ENCODE measurements around the gene ADSS1.

DNA sequence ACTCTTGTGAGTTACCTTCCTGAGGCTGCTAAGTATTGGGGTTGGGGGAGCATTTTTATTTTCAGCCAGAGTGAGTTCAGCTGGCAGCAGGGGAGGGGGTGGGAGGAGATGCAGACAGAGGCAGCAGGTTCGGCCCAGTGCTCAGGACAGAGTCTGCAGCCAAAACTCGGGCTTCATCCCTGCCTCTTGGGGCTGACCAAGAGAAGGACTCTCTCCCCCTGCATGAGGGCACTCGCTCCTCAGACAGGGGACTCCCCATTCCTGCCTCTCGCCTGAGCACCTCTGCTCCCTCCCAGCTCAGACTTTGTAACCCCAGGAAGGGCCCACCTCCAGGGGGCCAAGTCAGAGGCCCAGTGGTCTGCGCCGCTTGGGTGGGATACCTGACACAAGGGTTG is 72.7 kb downstream of the ADSS1 start:
- TF ChIP-seq, protein P1, sequence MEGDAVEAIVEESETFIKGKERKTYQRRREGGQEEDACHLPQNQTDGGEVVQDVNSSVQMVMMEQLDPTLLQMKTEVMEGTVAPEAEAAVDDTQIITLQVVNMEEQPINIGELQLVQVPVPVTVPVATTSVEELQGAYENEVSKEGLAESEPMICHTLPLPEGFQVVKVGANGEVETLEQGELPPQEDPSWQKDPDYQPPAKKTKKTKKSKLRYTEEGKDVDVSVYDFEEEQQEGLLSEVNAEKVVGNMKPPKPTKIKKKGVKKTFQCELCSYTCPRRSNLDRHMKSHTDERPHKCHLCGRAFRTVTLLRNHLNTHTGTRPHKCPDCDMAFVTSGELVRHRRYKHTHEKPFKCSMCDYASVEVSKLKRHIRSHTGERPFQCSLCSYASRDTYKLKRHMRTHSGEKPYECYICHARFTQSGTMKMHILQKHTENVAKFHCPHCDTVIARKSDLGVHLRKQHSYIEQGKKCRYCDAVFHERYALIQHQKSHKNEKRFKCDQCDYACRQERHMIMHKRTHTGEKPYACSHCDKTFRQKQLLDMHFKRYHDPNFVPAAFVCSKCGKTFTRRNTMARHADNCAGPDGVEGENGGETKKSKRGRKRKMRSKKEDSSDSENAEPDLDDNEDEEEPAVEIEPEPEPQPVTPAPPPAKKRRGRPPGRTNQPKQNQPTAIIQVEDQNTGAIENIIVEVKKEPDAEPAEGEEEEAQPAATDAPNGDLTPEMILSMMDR (IDR thresholded peaks at IDR 0.05 in 2 of 3, conservative IDR thresholded peaks at IDR 0.05 in 1 of 3; ENCODE audit: borderline replicate concordance in 1 of 3, insufficient read depth in 1 of 3, low read depth in 2 of 3, low read length in 2 of 3) = no peak
- TF ChIP-seq EZH2 (IDR thresholded peaks at IDR 0.05) = no peak
